IPS-18a (cell line): ENCODE results near the gene NUDCD3.

ENCODE experiments used
- H3K27ac ChIP-seq: one replicate; pipeline ENCODE4 v1.5.1; 2013; ENCODE audit warnings: low read length
- H3K27me3 ChIP-seq: one replicate; pipeline ENCODE4 v1.6.1; 2013; ENCODE audit warnings: mild to moderate bottlenecking, low read length; ENCODE audit not compliant: control insufficient read depth, insufficient read depth
- H3K36me3 ChIP-seq: one replicate; pipeline ENCODE4 v1.6.1; 2013; ENCODE audit warnings: low read depth, low read length; ENCODE audit not compliant: control insufficient read depth
- H3K4me1 ChIP-seq: one replicate; pipeline ENCODE4 v1.6.1; 2013; ENCODE audit warnings: low read depth, low read length; ENCODE audit not compliant: control insufficient read depth
- H3K4me3 ChIP-seq: one replicate; pipeline ENCODE4 v1.5.1; 2013; ENCODE audit warnings: low read length
- H3K9ac ChIP-seq: one replicate; pipeline ENCODE4 v1.6.1; 2013; ENCODE audit warnings: mild to moderate bottlenecking, low read length, moderate library complexity
- H3K9me3 ChIP-seq: one replicate; pipeline ENCODE4 v1.6.1; 2013; ENCODE audit warnings: low read depth, low read length; ENCODE audit not compliant: control insufficient read depth

The NUDCD3 gene

GRCh38 chr7:44531421-44532380 lies 41.2 kb upstream of the NUDCD3 start:
- no peak overlapping the region for H3K4me3 ChIP-seq

GRCh38 chr7:44530990-44531389 lies 40.5 kb upstream of the NUDCD3 start:
- no peak overlapping the region for H3K9ac ChIP-seq

More at GRCh38 chr7:44531421-44532380, 41.2 kb upstream of the NUDCD3 start:
- Histone ChIP-seq H3K9me3 (no peaks in the 10 kb centered on the region), H3K27me3 (no peaks in the 10 kb centered on the region), H3K27ac (no peak overlapping the region), H3K4me1 (no peaks in the 10 kb centered on the region), H3K9ac (no peak overlapping the region), H3K36me3 (no peaks in the 10 kb centered on the region)

GRCh38 chr7:44524811-44525388 lies 34.4 kb upstream of the NUDCD3 start:
- no peaks in the 10 kb centered on the region for H3K27me3 ChIP-seq
- H3K4me3 ChIP-seq: no peak overlapping the region
- no peaks in the 10 kb centered on the region for H3K36me3 ChIP-seq
- H3K9me3 ChIP-seq: no peaks in the 10 kb centered on the region
- H3K4me1 ChIP-seq: no peaks in the 10 kb centered on the region
- no peak overlapping the region for H3K9ac ChIP-seq
- H3K27ac ChIP-seq: no peak overlapping the region

More at GRCh38 chr7:44530990-44531389, 40.5 kb upstream of the NUDCD3 start:
- Histone ChIP-seq H3K27ac (no peak overlapping the region), H3K27me3 (no peaks in the 10 kb centered on the region), H3K4me1 (no peaks in the 10 kb centered on the region), H3K36me3 (no peaks in the 10 kb centered on the region), H3K4me3 (no peak overlapping the region), H3K9me3 (no peaks in the 10 kb centered on the region)

- Histone ChIP-seq H3K9ac (no peak overlapping the region), H3K4me3 (no peak overlapping the region), H3K4me1 (no peaks in the 10 kb centered on the region), H3K27ac (no peak overlapping the region), H3K27me3 (no peaks in the 10 kb centered on the region), H3K36me3 (no peaks in the 10 kb centered on the region), H3K9me3 (no peaks in the 10 kb centered on the region)
Measured at GRCh38 chr7:44522315-44522714, 31.9 kb upstream of the NUDCD3 start.

- H3K27me3 ChIP-seq: no peaks in the 10 kb centered on the region
- no peak overlapping the region for H3K4me3 ChIP-seq
- no peaks in the 10 kb centered on the region for H3K36me3 ChIP-seq
Measured at GRCh38 chr7:44521347-44522095, 31.1 kb upstream of the NUDCD3 start.

GRCh38 chr7:44520574-44520973 lies 30.1 kb upstream of the NUDCD3 start:
- Histone ChIP-seq H3K36me3 (no peaks in the 10 kb centered on the region), H3K4me3 (no peak overlapping the region), H3K4me1 (no peaks in the 10 kb centered on the region), H3K9me3 (no peaks in the 10 kb centered on the region), H3K27ac (no peak overlapping the region), H3K27me3 (no peaks in the 10 kb centered on the region), H3K9ac (no peak overlapping the region)

More at GRCh38 chr7:44521347-44522095, 31.1 kb upstream of the NUDCD3 start:
- no peak overlapping the region for H3K27ac ChIP-seq
- no peaks in the 10 kb centered on the region for H3K9me3 ChIP-seq
- H3K9ac ChIP-seq: no peak overlapping the region
- H3K4me1 ChIP-seq: no peaks in the 10 kb centered on the region

- no peaks in the 10 kb centered on the region for H3K4me1 ChIP-seq
- no peak overlapping the region for H3K4me3 ChIP-seq
- no peaks in the 10 kb centered on the region for H3K27me3 ChIP-seq
- no peak overlapping the region for H3K27ac ChIP-seq
- no peaks in the 10 kb centered on the region for H3K36me3 ChIP-seq
- no peak overlapping the region for H3K9ac ChIP-seq
- no peaks in the 10 kb centered on the region for H3K9me3 ChIP-seq
Measured at GRCh38 chr7:44519546-44519945, 29.1 kb upstream of the NUDCD3 start.

GRCh38 chr7:44518761-44519160 lies 28.3 kb upstream of the NUDCD3 start:
- H3K36me3 ChIP-seq: no peaks in the 10 kb centered on the region
- H3K4me3 ChIP-seq: no peak overlapping the region
- no peak overlapping the region for H3K27ac ChIP-seq
- no peaks in the 10 kb centered on the region for H3K27me3 ChIP-seq
- no peaks in the 10 kb centered on the region for H3K9me3 ChIP-seq
- H3K4me1 ChIP-seq: no peaks in the 10 kb centered on the region
- no peak overlapping the region for H3K9ac ChIP-seq

- no peak overlapping the region for H3K4me3 ChIP-seq
- H3K36me3 ChIP-seq: no peaks in the 10 kb centered on the region
- H3K9ac ChIP-seq: no peak overlapping the region
- no peak overlapping the region for H3K27ac ChIP-seq
- no peaks in the 10 kb centered on the region for H3K9me3 ChIP-seq
- no peaks in the 10 kb centered on the region for H3K27me3 ChIP-seq
- H3K4me1 ChIP-seq: no peaks in the 10 kb centered on the region
Measured at GRCh38 chr7:44517175-44517574, 26.7 kb upstream of the NUDCD3 start.

- Histone ChIP-seq H3K4me1 (no peaks in the 10 kb centered on the region), H3K9ac (no peak overlapping the region), H3K4me3 (no peak overlapping the region), H3K27me3 (no peaks in the 10 kb centered on the region), H3K27ac (no peak overlapping the region), H3K9me3 (no peaks in the 10 kb centered on the region), H3K36me3 (no peaks in the 10 kb centered on the region)
Measured at GRCh38 chr7:44515590-44516268, 25.3 kb upstream of the NUDCD3 start.

- no peak overlapping the region for H3K9ac ChIP-seq
- no peak overlapping the region for H3K4me3 ChIP-seq
- no peaks in the 10 kb centered on the region for H3K9me3 ChIP-seq
- no peaks in the 10 kb centered on the region for H3K4me1 ChIP-seq
- no peaks in the 10 kb centered on the region for H3K36me3 ChIP-seq
- H3K27me3 ChIP-seq: no peaks in the 10 kb centered on the region
- no peak overlapping the region for H3K27ac ChIP-seq
Measured at GRCh38 chr7:44512736-44513135, 22.3 kb upstream of the NUDCD3 start.
